HepG2 (cell line): ENCODE measurements around the gene TBC1D10A. TPM values are rescaled to one million over a fixed set of nuclear protein-coding genes. Genes with fewer than 3 reads are reported as not detected.
A peak's percentile ranks its signal among the peaks of the same experiment; 100 is the strongest.

Experiments
- AGO2 ChIP-seq: fragments of 200-400 bp; formaldehyde crosslinking; optimal IDR thresholded peaks from 2 replicates; pipeline ENCODE3; 2017; ENCODE audit warnings: mild to moderate bottlenecking, low read depth, low read length, moderate library complexity
- GLI4 ChIP-seq: sonication (generic); formaldehyde crosslinking; IDR thresholded peaks from 2 replicates; pipeline ENCODE4 v1.5.1; 2020; ENCODE audit warnings: missing genetic modification reagents, mild to moderate bottlenecking, moderate library complexity, borderline replicate concordance
- HOXA9 ChIP-seq: sonication (generic); formaldehyde crosslinking; IDR thresholded peaks from 2 replicates; pipeline ENCODE4 v1.8.1; 2022; ENCODE audit warnings: missing genetic modification reagents, mild to moderate bottlenecking, moderate library complexity, borderline replicate concordance
- MTF2 ChIP-seq: sonication (generic); formaldehyde crosslinking; IDR thresholded peaks from 2 replicates; pipeline ENCODE4 v1.5.0; 2020; ENCODE audit warnings: missing genetic modification reagents, borderline replicate concordance
- MZF1 ChIP-seq: sonication (generic); formaldehyde crosslinking; IDR thresholded peaks from 2 replicates; pipeline ENCODE4 v1.8.1; 2023; ENCODE audit warnings: mild to moderate bottlenecking, missing genetic modification reagents, borderline replicate concordance
- PRMT3 ChIP-seq: sonication (generic); formaldehyde crosslinking; IDR thresholded peaks from 2 replicates; pipeline ENCODE4 v1.8.1; 2022; ENCODE audit warnings: low read depth, mild to moderate bottlenecking, moderate library complexity, missing genetic modification reagents, borderline replicate concordance
- STAG1 ChIP-seq: sonication (generic); formaldehyde crosslinking; IDR thresholded peaks from 2 replicates; pipeline ENCODE4 v1.4.0; 2020; ENCODE audit warnings: missing genetic modification reagents
- ZNF34 ChIP-seq: sonication (generic); formaldehyde crosslinking; IDR thresholded peaks from 2 replicates; pipeline ENCODE4 v1.4.0; 2020; ENCODE audit warnings: mild to moderate bottlenecking, missing genetic modification reagents, borderline replicate concordance
- ZNF343 ChIP-seq: sonication (generic); formaldehyde crosslinking; IDR thresholded peaks from 2 replicates; pipeline ENCODE4 v1.4.0; 2020; ENCODE audit warnings: mild to moderate bottlenecking, missing genetic modification reagents
- ZNF432 ChIP-seq: sonication (generic); formaldehyde crosslinking; IDR thresholded peaks from 2 replicates; pipeline ENCODE4 v1.5.0; 2020; ENCODE audit warnings: missing genetic modification reagents, mild to moderate bottlenecking, borderline replicate concordance
- ZNF552 ChIP-seq: sonication (generic); formaldehyde crosslinking; IDR thresholded peaks from 2 replicates; pipeline ENCODE4 v1.9.0; 2022; ENCODE audit warnings: missing genetic modification reagents, mild to moderate bottlenecking, borderline replicate concordance
- ZNF562 ChIP-seq: sonication (generic); formaldehyde crosslinking; IDR thresholded peaks from 2 replicates; pipeline ENCODE4 v1.8.0; 2022; ENCODE audit warnings: missing genetic modification reagents, borderline replicate concordance
- ZNF749 ChIP-seq: sonication (generic); formaldehyde crosslinking; IDR thresholded peaks from 2 replicates; pipeline ENCODE4 v1.8.0; 2022; ENCODE audit warnings: mild to moderate bottlenecking, missing genetic modification reagents, moderate library complexity, borderline replicate concordance
- ZNF776 ChIP-seq: sonication (generic); formaldehyde crosslinking; IDR thresholded peaks from 2 replicates; pipeline ENCODE4 v1.4.0; 2020; ENCODE audit warnings: mild to moderate bottlenecking, missing genetic modification reagents
- ZNF782 ChIP-seq: sonication (generic); formaldehyde crosslinking; IDR thresholded peaks from 2 replicates; pipeline ENCODE4 v1.4.0; 2020; ENCODE audit warnings: missing genetic modification reagents, mild to moderate bottlenecking, borderline replicate concordance
- ZNF883 ChIP-seq: sonication (generic); formaldehyde crosslinking; IDR thresholded peaks from 2 replicates; pipeline ENCODE4 v1.5.1; 2020; ENCODE audit warnings: mild to moderate bottlenecking, missing genetic modification reagents; ENCODE audit errors: not compliant biosample characterization
- ZSCAN31 ChIP-seq: sonication (generic); formaldehyde crosslinking; IDR thresholded peaks from 2 replicates; pipeline ENCODE4 v1.5.0; 2020; ENCODE audit warnings: low read depth, mild to moderate bottlenecking, missing genetic modification reagents
- polyA plus RNA-seq, 8 experiments: library from polyadenylated mRNA; depleted of rRNA in 3 of 8; stranded (reverse) in 7 of 8; unstranded in 1 of 8; fragments of >200 nt; fragmentation: Illumina TruSeq in 4 of 8; extraction: Trizol in 4 of 8; gene quantifications; 2 replicates each; pipeline versions ENCODE4 v1.2.1 to v1.2.3, GENCODE V29; 2011 to 2016; ENCODE audit warnings: low read depth in 4 of 8, missing spikeins in 1 of 8, mixed read lengths in 1 of 8; ENCODE audit not compliant: insufficient read depth in 1 of 8
- total RNA-seq, 5 experiments: library from RNA; depleted of rRNA; stranded (reverse); fragments of >200 nt; fragmentation: Illumina TruSeq; extraction: Trizol; gene quantifications; 2 replicates each; pipeline ENCODE4 v1.2.3, GENCODE V29; 2016; ENCODE audit warnings: low read depth in 1 of 5
- TF ChIP-seq, protein P1 (sequence below): IDR thresholded peaks from 2 replicates; pipeline ENCODE4 v1.6.1; 2016; ENCODE audit warnings: low read depth
- TF ChIP-seq, protein P2 (sequence below): sonication (generic); formaldehyde crosslinking; IDR thresholded peaks from 2 replicates; pipeline ENCODE4 v1.5.1; 2020; ENCODE audit warnings: missing genetic modification reagents, mild to moderate bottlenecking, borderline replicate concordance
- TF ChIP-seq, protein P3 (sequence below): IDR thresholded peaks from 2 replicates; pipeline ENCODE4 v1.6.1; 2016; ENCODE audit warnings: low read depth, control low read depth
- TF ChIP-seq, protein P4 (sequence below): sonication (generic); formaldehyde crosslinking; IDR thresholded peaks from 2 replicates; pipeline ENCODE4 v1.4.0; 2020; ENCODE audit warnings: mild to moderate bottlenecking, missing genetic modification reagents

TBC1D10A gene
- total and polyA plus RNA-seq, 2 of the 13 experiments (the other 11 are each of a cell fraction or from before 2014, with no cell fraction given): 4.2 to 4.9 TPM

DNA sequence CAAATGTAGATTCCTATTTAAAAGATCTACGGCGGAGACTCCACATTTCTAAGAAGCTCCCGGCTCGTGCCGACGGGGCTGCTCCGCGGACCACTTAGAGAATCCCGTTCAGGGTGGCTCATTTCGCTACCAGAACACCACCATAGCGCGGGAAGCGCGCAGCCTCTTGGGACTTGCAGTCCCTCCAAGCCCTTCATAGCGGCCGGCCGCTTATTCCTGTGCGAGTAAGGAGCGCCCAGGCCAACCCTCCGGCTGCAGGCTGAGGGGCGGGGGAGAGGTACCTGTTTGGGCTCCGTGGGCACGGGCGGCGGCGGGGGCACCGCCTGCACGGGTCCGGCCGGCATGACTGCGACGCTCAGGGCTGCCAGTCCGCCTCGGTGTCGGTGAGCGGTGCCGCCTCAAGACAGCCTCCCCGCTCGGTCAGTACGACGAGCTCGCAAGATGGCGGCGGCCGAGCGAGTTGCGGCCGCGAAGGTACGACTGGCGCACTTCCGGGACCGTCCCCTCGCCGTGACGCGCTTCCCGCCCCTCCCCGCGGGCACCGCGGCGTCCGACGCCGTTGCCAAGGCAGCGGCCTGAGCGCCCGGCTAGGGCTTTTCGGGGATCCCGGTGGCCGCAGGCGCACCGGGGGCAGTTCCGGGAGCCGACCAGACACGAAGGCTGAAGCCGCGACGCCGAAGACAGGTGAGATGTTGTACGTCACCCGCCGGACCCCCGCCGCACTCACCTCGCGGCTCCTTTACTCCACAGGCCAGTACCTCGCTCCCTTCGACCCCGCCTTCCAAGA, 29.9 kb upstream of the TBC1D10A start, which contains the start of the genes CCDC157 and SF3A1 (continued):
- TF ChIP-seq ZNF749 (CRISPR knock-in tag) (no peak), ZNF552 (CRISPR knock-in tag) (no peak), HOXA9 (CRISPR knock-in tag) (no peak), ZNF562 (CRISPR knock-in tag) (no peak), MTF2 (CRISPR knock-in tag) (no peak), ZSCAN31 (CRISPR knock-in tag) (peak; percentile 86; the same call in 1 of the 2 replicates), STAG1 (CRISPR knock-in tag) (no peak), ZNF432 (no peak), ZNF883 (peak; percentile 41), MZF1 (CRISPR knock-in tag) (no peak), ZNF34 (CRISPR knock-in tag) (no peak), ZNF343 (no peak), ZNF776 (CRISPR knock-in tag) (peak; percentile 73; the same call in 1 of the 2 replicates), ZNF782 (CRISPR knock-in tag) (no peak; the same call in 1 of the 2 replicates), GLI4 (CRISPR knock-in tag) (no peak), PRMT3 (CRISPR knock-in tag) (no peak), AGO2 (peak; percentile 87)
- TF ChIP-seq, protein P1, sequence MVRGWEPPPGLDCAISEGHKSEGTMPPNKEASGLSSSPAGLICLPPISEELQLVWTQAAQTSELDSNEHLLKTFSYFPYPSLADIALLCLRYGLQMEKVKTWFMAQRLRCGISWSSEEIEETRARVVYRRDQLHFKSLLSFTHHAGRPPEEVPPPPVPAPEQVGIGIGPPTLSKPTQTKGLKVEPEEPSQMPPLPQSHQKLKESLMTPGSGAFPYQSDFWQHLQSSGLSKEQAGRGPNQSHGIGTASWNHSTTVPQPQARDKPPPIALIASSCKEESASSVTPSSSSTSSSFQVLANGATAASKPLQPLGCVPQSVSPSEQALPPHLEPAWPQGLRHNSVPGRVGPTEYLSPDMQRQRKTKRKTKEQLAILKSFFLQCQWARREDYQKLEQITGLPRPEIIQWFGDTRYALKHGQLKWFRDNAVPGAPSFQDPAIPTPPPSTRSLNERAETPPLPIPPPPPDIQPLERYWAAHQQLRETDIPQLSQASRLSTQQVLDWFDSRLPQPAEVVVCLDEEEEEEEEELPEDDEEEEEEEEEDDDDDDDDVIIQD (CRISPR knock-in tag): no peak
- TF ChIP-seq, protein P2, sequence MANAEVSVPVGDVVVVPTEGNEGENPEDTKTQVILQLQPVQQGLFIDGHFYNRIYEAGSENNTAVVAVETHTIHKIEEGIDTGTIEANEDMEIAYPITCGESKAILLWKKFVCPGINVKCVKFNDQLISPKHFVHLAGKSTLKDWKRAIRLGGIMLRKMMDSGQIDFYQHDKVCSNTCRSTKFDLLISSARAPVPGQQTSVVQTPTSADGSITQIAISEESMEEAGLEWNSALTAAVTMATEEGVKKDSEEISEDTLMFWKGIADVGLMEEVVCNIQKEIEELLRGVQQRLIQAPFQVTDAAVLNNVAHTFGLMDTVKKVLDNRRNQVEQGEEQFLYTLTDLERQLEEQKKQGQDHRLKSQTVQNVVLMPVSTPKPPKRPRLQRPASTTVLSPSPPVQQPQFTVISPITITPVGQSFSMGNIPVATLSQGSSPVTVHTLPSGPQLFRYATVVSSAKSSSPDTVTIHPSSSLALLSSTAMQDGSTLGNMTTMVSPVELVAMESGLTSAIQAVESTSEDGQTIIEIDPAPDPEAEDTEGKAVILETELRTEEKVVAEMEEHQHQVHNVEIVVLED (CRISPR knock-in tag): peak; percentile 95
- TF ChIP-seq, protein P3, sequence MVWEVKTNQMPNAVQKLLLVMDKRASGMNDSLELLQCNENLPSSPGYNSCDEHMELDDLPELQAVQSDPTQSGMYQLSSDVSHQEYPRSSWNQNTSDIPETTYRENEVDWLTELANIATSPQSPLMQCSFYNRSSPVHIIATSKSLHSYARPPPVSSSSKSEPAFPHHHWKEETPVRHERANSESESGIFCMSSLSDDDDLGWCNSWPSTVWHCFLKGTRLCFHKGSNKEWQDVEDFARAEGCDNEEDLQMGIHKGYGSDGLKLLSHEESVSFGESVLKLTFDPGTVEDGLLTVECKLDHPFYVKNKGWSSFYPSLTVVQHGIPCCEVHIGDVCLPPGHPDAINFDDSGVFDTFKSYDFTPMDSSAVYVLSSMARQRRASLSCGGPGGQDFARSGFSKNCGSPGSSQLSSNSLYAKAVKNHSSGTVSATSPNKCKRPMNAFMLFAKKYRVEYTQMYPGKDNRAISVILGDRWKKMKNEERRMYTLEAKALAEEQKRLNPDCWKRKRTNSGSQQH (CRISPR knock-in tag): peak; percentile 94
- TF ChIP-seq, protein P4, sequence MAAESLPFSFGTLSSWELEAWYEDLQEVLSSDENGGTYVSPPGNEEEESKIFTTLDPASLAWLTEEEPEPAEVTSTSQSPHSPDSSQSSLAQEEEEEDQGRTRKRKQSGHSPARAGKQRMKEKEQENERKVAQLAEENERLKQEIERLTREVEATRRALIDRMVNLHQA (CRISPR knock-in tag): no peak
